B cell (primary cell): Measurements from ENCODE around the gene ZMYM5. TPM values are rescaled to one million over a fixed set of nuclear protein-coding genes. Genes with fewer than 3 reads are reported as not detected.
A peak's percentile ranks its signal among the peaks of the same experiment; 100 is the strongest.

Experiments used
- ATAC-seq: fragments of 200-7000 bp; cut with Tn5 transposase; one replicate; pipeline ENCODE4 v1.10.0; 2021; ENCODE audit warnings: low read depth, mild to moderate bottlenecking, moderate number of reproducible peaks, moderate library complexity
- CTCF ChIA-PET: fragments of 350-600 bp; sonication (Branson Sonifier 250); formaldehyde crosslinking; loops from one replicate; lab custom pipeline; 2021; ENCODE audit warnings: antibody characterized with exemption, inconsistent platforms; lab: Charles Lee
- POLR2A ChIA-PET: fragments of 350-600 bp; sonication (Branson Sonifier 250); formaldehyde crosslinking; loops from one replicate; lab custom pipeline; 2021; ENCODE audit warnings: antibody characterized with exemption; lab: Charles Lee
- DNase-seq: peaks from one replicate; pipeline ENCODE4 v3.0.0; 2013
- H2AFZ ChIP-seq: 2 replicates; pipeline ENCODE4 v1.6.1; 2012; ENCODE audit warnings: mild to moderate bottlenecking, low read depth, low read length; ENCODE audit not compliant: insufficient read depth, poor library complexity, severe bottlenecking
- H3K27ac ChIP-seq, 2 donors: 1 replicate in 1 of 2; 2 replicates in 1 of 2; pipeline ENCODE4 v1.5.1; 2012 to 2013; ENCODE audit warnings: low read length in 2 of 2, mild to moderate bottlenecking in 2 of 2, moderate library complexity in 1 of 2
- H3K27me3 ChIP-seq, 4 experiments: fragments of 200-600 bp in 1 of 4; sonication (generic) in 1 of 4; replicated peaks in 1 of 4; 1 replicate in 2 of 4; 2 replicates in 2 of 4; pipeline versions ENCODE4 v1.6.1 to v1.7.0; 2013 to 2016; ENCODE audit warnings: low read length in 3 of 4, mild to moderate bottlenecking in 2 of 4, mixed read lengths in 1 of 4, moderate library complexity in 1 of 4; ENCODE audit not compliant: insufficient read depth in 4 of 4, control insufficient read depth in 3 of 4; ENCODE audit errors: control extremely low read depth in 1 of 4
- H3K36me3 ChIP-seq, 2 experiments: replicated peaks in 1 of 2; 1 replicate in 1 of 2; 2 replicates in 1 of 2; pipeline versions ENCODE4 v1.6.1 to v1.7.1; 2013; ENCODE audit warnings: low read length in 1 of 2; ENCODE audit not compliant: insufficient read depth in 2 of 2, control insufficient read depth in 1 of 2; ENCODE audit errors: control extremely low read depth in 1 of 2, extremely low read depth in 1 of 2
- H3K4me1 ChIP-seq, 2 donors: fragments of 200-600 bp in 1 of 2; sonication (generic) in 1 of 2; 1 replicate in 1 of 2; 2 replicates in 1 of 2; pipeline versions ENCODE4 v1.5.1 to v1.6.1; 2013 to 2017; ENCODE audit warnings: low read length in 2 of 2; ENCODE audit not compliant: control insufficient read depth in 2 of 2, insufficient read depth in 2 of 2
- H3K4me2 ChIP-seq: replicated peaks from 2 replicates; pipeline ENCODE3; 2012; ENCODE audit warnings: mild to moderate bottlenecking, low read depth, low read length; ENCODE audit not compliant: poor library complexity, severe bottlenecking
- H3K4me3 ChIP-seq, 5 experiments: fragments of 200-600 bp in 1 of 5; sonication (generic) in 1 of 5; 1 replicate in 3 of 5; 2 replicates in 2 of 5; pipeline versions ENCODE4 v1.5.1 to v1.7.0; 2011 to 2016; ENCODE audit warnings: low read length in 4 of 5, mild to moderate bottlenecking in 4 of 5, low read depth in 2 of 5, control low read depth in 1 of 5, moderate library complexity in 1 of 5; ENCODE audit not compliant: insufficient read depth in 1 of 5; ENCODE audit errors: control extremely low read depth in 1 of 5, extremely low read depth in 1 of 5
- H3K79me2 ChIP-seq: fragments of 200-600 bp; sonication (generic); one replicate; pipeline ENCODE4 v1.6.0; 2016; ENCODE audit warnings: low read length; ENCODE audit not compliant: control insufficient read depth, insufficient read depth
- H3K9ac ChIP-seq: fragments of 200-600 bp; sonication (generic); 2 replicates; pipeline ENCODE4 v1.6.1; 2017; ENCODE audit warnings: mild to moderate bottlenecking, low read length, moderate library complexity
- H3K9me3 ChIP-seq, 3 donors: one replicate each; pipeline versions ENCODE4 v1.6.1 to v1.7.1; 2013; ENCODE audit warnings: low read length in 2 of 3; ENCODE audit not compliant: control insufficient read depth in 2 of 3, insufficient read depth in 1 of 3; ENCODE audit errors: control extremely low read depth in 1 of 3
- H4K20me1 ChIP-seq: 2 replicates; pipeline ENCODE4 v1.6.0; 2012; ENCODE audit warnings: mild to moderate bottlenecking, low read length; ENCODE audit not compliant: insufficient read depth, control insufficient read depth, poor library complexity, severe bottlenecking
- H3K27ac Mint-ChIP-seq: one replicate; pipeline ENCODE4 v1.8.0; 2021; ENCODE audit warnings: mixed read lengths
- H3K27me3 Mint-ChIP-seq: one replicate; pipeline ENCODE4 v1.8.0; 2021; ENCODE audit warnings: mixed read lengths
- H3K4me1 Mint-ChIP-seq: one replicate; pipeline ENCODE4 v1.8.0; 2021; ENCODE audit warnings: mixed read lengths
- H3K4me3 Mint-ChIP-seq: one replicate; pipeline ENCODE4 v1.8.0; 2021; ENCODE audit warnings: mixed read lengths
- H3K9me3 Mint-ChIP-seq: one replicate; pipeline ENCODE4 v1.8.0; 2022; ENCODE audit warnings: mixed read lengths; ENCODE audit not compliant: insufficient read depth
- CTCF ChIP-seq: fragments of 200-600 bp; IDR thresholded peaks from one replicate; pipeline ENCODE4 v1.8.0; 2022; ENCODE audit warnings: antibody characterized with exemption, mild to moderate bottlenecking
- EZH2 ChIP-seq: IDR thresholded peaks from 2 replicates; pipeline ENCODE4 v1.6.1; 2012; ENCODE audit warnings: borderline replicate concordance, low read depth, mild to moderate bottlenecking, moderate library complexity, low read length; ENCODE audit not compliant: insufficient read depth, poor library complexity, severe bottlenecking
- WGBS: methylation state at CpG from one replicate; pipeline ENCODE4 v1.1.5; 2013; ENCODE audit warnings: missing lambda C conversion rate; ENCODE audit not compliant: insufficient coverage; 5-methylcytosine and 5-hydroxymethylcytosine counted together
- intact Hi-C: fragments of 100-400 bp; cut with micrococcal nuclease; formaldehyde crosslinking; loops from one replicate; pipeline ENCODE4 v1.10.0; 2022
- polyA plus RNA-seq: library from polyadenylated mRNA; depleted of rRNA; stranded (reverse); fragments of >200 nt; gene quantifications from 2 replicates; pipeline ENCODE4 v1.2.3, GENCODE V29; 2012
- total RNA-seq, 2 donors: library from RNA; stranded (reverse); fragments of 120-200 nt in 1 of 2; gene quantifications; 1 replicate in 1 of 2; 2 replicates in 1 of 2; pipeline versions ENCODE4 v1.2.3 to v1.2.4, GENCODE V29; 2013 to 2022

The ZMYM5 gene
- total and polyA plus RNA-seq, 2 donors (not counting 1 experiment from before 2014, with no cell fraction given): 14.3 to 23.0 TPM

GRCh38 chr13:19864024-19864745 is 736 bp upstream of the ZMYM5 start:
- Histone ChIP-seq H3K36me3 (no peaks in the 10 kb centered on the region), H4K20me1 (no peaks in the 10 kb centered on the region), H3K4me1 (peaks cover 22 to 26% of the 10 kb centered on the region in 2 donors), H3K4me3 (peak overlapping the region; percentile 61 to 95 (median 83)), H3K9ac (peak overlapping the region; percentile 91), H3K79me2 (peaks cover 36% of the 10 kb centered on the region), H3K27ac (peak overlapping the region; percentile 92 to 94), H3K4me2 (peak overlapping the region; percentile 85), H2AFZ (peak overlapping the region; percentile 96), H3K27me3 (no peaks in the 10 kb centered on the region), H3K9me3 (no peaks in the 10 kb centered on the region)
- H3K27ac Mint-ChIP-seq: peak overlapping the region; percentile 97
- intact Hi-C loops: loop anchor here (1.0 to 5.0 kb wide), 2 partner anchors 93 to 298 kb away; partner anchors contain the start of gene GJA3
- DNase-seq (peak; percentile 87), ATAC-seq (peak; percentile 21)
- ChIA-PET POLR2A (interaction anchor here (0.5 to 2.7 kb wide), 8 partner anchors 13 to 231 kb away, joined by 3 to 30 read pairs (median 8); partner anchors contain the start of genes MPHOSPH8, PSPC1 and ZMYM2), CTCF (interaction anchor here (0.9 to 1.4 kb wide), 5 partner anchors 81 to 96 kb away, joined by 3 to 8 read pairs (median 6); partner anchors contain the start of gene PSPC1)
- TF ChIP-seq EZH2 (no peak), CTCF (no peak)
- H3K27me3 Mint-ChIP-seq: no peaks in the 10 kb centered on the region
- peak overlapping the region; percentile 91 for H3K4me3 Mint-ChIP-seq
- H3K4me1 Mint-ChIP-seq: peaks cover 25% of the 10 kb centered on the region
- no peaks in the 10 kb centered on the region for H3K9me3 Mint-ChIP-seq
- WGBS: under 1% methylated on average over 54 of the region's 54 CpGs
